Measurements from ENCODE around the gene LCP1.

DNA sequence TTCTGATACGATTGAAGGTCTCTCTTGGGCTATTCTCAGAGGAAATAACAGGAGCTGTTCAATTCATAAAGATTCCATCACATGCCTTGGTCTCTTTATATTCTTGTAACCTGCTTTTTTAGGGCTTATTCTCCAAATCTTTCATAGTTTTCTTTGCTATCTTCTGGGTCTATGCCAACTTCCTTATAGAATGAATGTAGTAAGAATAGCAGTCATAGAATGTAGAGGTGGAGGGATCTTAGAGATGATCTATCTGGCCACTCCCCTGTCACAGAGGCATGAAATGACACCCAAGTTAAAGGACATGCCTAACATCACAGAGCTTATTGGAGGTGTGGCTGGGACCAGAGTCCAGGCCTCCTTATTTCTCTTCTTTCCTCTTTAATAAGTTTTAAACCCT, 13.2 kb downstream of the LCP1 start:
- no peak for TF ChIP-seq CTCF (IDR thresholded peaks at IDR 0.05; ENCODE audit: insufficient read depth, low read length)
- no peak for TF ChIP-seq POLR2AphosphoS5 (IDR thresholded peaks at IDR 0.05; ENCODE audit: low read depth)
- no peak for TF ChIP-seq GABPA (IDR thresholded peaks at IDR 0.05; ENCODE audit: low read depth)
- TF ChIP-seq, protein P1, sequence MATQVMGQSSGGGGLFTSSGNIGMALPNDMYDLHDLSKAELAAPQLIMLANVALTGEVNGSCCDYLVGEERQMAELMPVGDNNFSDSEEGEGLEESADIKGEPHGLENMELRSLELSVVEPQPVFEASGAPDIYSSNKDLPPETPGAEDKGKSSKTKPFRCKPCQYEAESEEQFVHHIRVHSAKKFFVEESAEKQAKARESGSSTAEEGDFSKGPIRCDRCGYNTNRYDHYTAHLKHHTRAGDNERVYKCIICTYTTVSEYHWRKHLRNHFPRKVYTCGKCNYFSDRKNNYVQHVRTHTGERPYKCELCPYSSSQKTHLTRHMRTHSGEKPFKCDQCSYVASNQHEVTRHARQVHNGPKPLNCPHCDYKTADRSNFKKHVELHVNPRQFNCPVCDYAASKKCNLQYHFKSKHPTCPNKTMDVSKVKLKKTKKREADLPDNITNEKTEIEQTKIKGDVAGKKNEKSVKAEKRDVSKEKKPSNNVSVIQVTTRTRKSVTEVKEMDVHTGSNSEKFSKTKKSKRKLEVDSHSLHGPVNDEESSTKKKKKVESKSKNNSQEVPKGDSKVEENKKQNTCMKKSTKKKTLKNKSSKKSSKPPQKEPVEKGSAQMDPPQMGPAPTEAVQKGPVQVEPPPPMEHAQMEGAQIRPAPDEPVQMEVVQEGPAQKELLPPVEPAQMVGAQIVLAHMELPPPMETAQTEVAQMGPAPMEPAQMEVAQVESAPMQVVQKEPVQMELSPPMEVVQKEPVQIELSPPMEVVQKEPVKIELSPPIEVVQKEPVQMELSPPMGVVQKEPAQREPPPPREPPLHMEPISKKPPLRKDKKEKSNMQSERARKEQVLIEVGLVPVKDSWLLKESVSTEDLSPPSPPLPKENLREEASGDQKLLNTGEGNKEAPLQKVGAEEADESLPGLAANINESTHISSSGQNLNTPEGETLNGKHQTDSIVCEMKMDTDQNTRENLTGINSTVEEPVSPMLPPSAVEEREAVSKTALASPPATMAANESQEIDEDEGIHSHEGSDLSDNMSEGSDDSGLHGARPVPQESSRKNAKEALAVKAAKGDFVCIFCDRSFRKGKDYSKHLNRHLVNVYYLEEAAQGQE (IDR thresholded peaks at IDR 0.05; ENCODE audit: insufficient replicate concordance, low read depth) = no peak

Data from HL-60 (cell line).